Measurements from ENCODE around the gene WEE1. TPM values are rescaled to one million over a fixed set of nuclear protein-coding genes. Genes with fewer than 3 reads are reported as not detected.

WEE1 gene
- total RNA-seq, 1 experiment from 2014 or later, result 54.9 TPM

- no peak overlapping the region for H3K4me3 ChIP-seq (ENCODE audit: low read depth, low read length, poor library complexity, severe bottlenecking)
- no peaks in the 10 kb centered on the region for H3K27me3 ChIP-seq (replicated peaks; ENCODE audit: insufficient read depth, low read depth, low read length, poor library complexity)
- no peak for DNase-seq (ENCODE audit: low spot score)
- CTCF ChIA-PET, result interaction anchor here (0.6 kb wide), 1 partner anchor 163 kb away, joined by 3 read pairs; no protein-coding TSS in a partner anchor
- no peaks in the 10 kb centered on the region for H3K4me1 ChIP-seq (ENCODE audit: insufficient read depth, low read length, poor library complexity, severe bottlenecking)
- TF ChIP-seq EZH2 (IDR thresholded peaks at IDR 0.05; ENCODE audit: borderline replicate concordance, low read depth, low read length, poor library complexity, severe bottlenecking), result no peak
- TF ChIP-seq, protein P1, sequence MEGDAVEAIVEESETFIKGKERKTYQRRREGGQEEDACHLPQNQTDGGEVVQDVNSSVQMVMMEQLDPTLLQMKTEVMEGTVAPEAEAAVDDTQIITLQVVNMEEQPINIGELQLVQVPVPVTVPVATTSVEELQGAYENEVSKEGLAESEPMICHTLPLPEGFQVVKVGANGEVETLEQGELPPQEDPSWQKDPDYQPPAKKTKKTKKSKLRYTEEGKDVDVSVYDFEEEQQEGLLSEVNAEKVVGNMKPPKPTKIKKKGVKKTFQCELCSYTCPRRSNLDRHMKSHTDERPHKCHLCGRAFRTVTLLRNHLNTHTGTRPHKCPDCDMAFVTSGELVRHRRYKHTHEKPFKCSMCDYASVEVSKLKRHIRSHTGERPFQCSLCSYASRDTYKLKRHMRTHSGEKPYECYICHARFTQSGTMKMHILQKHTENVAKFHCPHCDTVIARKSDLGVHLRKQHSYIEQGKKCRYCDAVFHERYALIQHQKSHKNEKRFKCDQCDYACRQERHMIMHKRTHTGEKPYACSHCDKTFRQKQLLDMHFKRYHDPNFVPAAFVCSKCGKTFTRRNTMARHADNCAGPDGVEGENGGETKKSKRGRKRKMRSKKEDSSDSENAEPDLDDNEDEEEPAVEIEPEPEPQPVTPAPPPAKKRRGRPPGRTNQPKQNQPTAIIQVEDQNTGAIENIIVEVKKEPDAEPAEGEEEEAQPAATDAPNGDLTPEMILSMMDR (conservative IDR thresholded peaks at IDR 0.05; ENCODE audit: low read depth, low read length), result no peak
- peaks cover 10% of the 10 kb centered on the region for H3K36me3 ChIP-seq (ENCODE audit: insufficient read depth, low read length, poor library complexity, severe bottlenecking)
- no peak overlapping the region for H3K27ac ChIP-seq (ENCODE audit: low read depth, low read length, poor library complexity, severe bottlenecking)
- intact Hi-C loops (cut with micrococcal nuclease; ENCODE audit: unreplicated experiment), result no loop called here
- H3K9me3 ChIP-seq (ENCODE audit: low read depth, low read length, poor library complexity, severe bottlenecking), result no peaks in the 10 kb centered on the region
- no TSS peak for BruUV-seq (replicated peaks)
- POLR2A ChIA-PET (ENCODE audit: low non-redundant PET), result no interaction called here
These were observed 21.0 kb downstream of the WEE1 start for GRCh38 chr11:9594267-9595046.

DNA sequence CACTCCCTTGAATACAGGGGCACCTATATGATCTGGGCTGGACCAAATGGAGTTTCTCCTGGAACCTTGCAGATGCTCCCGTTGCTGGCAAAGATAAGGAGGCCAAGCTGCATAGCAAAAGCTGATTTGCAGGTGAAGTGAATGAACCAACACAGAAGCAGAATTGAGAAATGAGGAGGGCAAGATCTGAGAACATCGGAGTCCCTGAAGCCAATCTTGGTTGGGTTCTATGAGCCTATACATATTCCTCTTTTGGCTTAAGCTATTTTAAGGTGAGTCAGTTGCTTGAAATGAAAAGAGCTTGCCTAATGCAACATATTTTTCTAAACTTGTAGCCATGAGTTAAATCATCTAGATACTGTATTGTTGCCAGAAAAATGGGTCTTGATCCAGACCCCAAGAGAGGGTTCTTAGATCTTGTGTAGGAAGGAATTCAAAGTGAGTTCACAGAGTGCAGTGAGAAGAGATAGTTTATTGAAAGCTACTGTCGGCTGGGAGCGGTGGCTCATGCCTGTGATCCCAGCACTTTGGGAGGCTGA is 23.5 kb downstream of the WEE1 start:
- intact Hi-C loops (cut with micrococcal nuclease; ENCODE audit: unreplicated experiment), result no loop called here
- ChIA-PET POLR2A (ENCODE audit: low non-redundant PET) (interaction anchor here (0.6 kb wide), 1 partner anchor 920 kb away, joined by 11 read pairs; no protein-coding TSS in a partner anchor), CTCF (no interaction called here)

DNA sequence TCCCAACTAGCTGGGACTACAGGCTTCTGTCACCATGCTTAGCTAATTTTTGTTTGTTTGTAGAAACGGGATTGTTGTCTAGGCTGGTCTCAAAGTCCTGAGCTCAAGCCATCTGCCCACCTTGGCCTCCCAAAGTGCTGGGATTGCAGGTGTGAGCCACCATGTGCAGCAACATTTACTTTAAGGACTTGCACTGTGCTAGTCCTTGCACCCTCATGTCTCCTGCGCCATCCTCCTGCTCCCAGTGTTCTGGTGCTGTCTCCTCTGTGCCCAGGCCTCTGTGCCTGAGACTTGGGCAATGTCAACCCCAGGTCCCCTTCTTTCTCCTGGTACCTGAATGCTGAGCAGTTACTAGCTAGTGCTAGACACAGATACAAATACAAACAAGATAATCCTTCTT is 26.7 kb downstream of the WEE1 start:
- no peaks in the 10 kb centered on the region for H3K36me3 ChIP-seq (ENCODE audit: insufficient read depth, low read length, poor library complexity, severe bottlenecking)
- no peak overlapping the region for H3K4me3 ChIP-seq (ENCODE audit: low read depth, low read length, poor library complexity, severe bottlenecking)
- BruUV-seq (replicated peaks), result no TSS peak
- ChIA-PET POLR2A (ENCODE audit: low non-redundant PET) (interaction anchor here (0.6 kb wide), 1 partner anchor 382 kb away, joined by 3 read pairs; no protein-coding TSS in a partner anchor), CTCF (no interaction called here)
- intact Hi-C loops (cut with micrococcal nuclease; ENCODE audit: unreplicated experiment), result no loop called here
- no peak overlapping the region for H3K27ac ChIP-seq (ENCODE audit: low read depth, low read length, poor library complexity, severe bottlenecking)
- peaks cover 7% of the 10 kb centered on the region for H3K4me1 ChIP-seq (ENCODE audit: insufficient read depth, low read length, poor library complexity, severe bottlenecking)
- H3K9me3 ChIP-seq (ENCODE audit: low read depth, low read length, poor library complexity, severe bottlenecking), result no peaks in the 10 kb centered on the region
- TF ChIP-seq EZH2 (IDR thresholded peaks at IDR 0.05; ENCODE audit: borderline replicate concordance, low read depth, low read length, poor library complexity, severe bottlenecking), result no peak
- TF ChIP-seq, protein P1 (conservative IDR thresholded peaks at IDR 0.05; ENCODE audit: low read depth, low read length), result no peak
- no peaks in the 10 kb centered on the region for H3K27me3 ChIP-seq (replicated peaks; ENCODE audit: insufficient read depth, low read depth, low read length, poor library complexity)
- DNase-seq (ENCODE audit: low spot score), result no peak

More for the DNA sequence above, 23.5 kb downstream of the WEE1 start:
- TF ChIP-seq EZH2 (IDR thresholded peaks at IDR 0.05; ENCODE audit: borderline replicate concordance, low read depth, low read length, poor library complexity, severe bottlenecking), result no peak
- TF ChIP-seq, protein P1 (conservative IDR thresholded peaks at IDR 0.05; ENCODE audit: low read depth, low read length), result no peak
- Histone ChIP-seq H3K27ac (ENCODE audit: low read depth, low read length, poor library complexity, severe bottlenecking) (no peak overlapping the region), H3K36me3 (ENCODE audit: insufficient read depth, low read length, poor library complexity, severe bottlenecking) (no peaks in the 10 kb centered on the region), H3K4me1 (ENCODE audit: insufficient read depth, low read length, poor library complexity, severe bottlenecking) (peaks cover 7% of the 10 kb centered on the region), H3K9me3 (ENCODE audit: low read depth, low read length, poor library complexity, severe bottlenecking) (no peaks in the 10 kb centered on the region), H3K27me3 (replicated peaks; ENCODE audit: insufficient read depth, low read depth, low read length, poor library complexity) (no peaks in the 10 kb centered on the region), H3K4me3 (ENCODE audit: low read depth, low read length, poor library complexity, severe bottlenecking) (no peak overlapping the region)
- DNase-seq (ENCODE audit: low spot score), result no peak
- BruUV-seq (replicated peaks), result no TSS peak
